ENCODE results near the gene CFAP90.

CFAP90 gene

DNA sequence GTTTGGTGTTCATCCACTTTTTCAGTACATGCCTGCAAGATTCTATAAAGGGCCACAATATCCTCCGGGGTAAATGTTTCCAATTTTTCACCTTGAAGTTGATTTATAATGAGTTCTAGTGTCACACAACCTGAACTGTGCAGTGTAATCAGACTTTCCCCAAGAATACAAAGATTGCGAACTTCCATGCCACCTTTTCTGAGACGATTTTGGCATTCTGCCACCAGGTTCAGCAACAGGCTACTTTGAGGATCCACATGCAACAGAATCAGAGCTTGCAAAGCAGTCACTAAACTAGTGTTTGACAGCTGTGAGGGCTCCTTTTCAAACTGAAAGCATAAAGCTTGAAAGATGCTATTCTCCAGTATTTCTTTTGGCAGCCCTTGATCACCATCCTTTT, 16.3 kb upstream of the CFAP90 start:
- DNase-seq: no peak

DNA sequence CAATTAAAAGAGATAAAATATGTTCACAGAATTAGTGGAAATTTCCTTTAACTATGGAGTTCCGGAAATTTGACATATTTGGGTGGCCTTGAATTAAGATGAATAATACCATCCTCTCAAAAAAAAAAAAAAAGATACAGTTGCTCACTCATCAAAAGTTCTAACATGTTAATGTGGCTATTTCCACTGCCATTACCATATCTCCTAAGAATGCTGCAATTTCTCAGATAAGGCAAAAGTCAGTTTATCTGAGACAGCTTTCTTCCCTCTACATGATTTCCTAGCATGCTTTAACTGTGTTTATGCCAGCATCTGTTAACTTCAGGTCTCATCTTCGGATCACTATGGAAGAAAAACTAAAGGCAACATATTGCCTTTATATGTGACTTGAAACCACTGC, 15.3 kb upstream of the CFAP90 start:
- DNase-seq: no peak

DNA sequence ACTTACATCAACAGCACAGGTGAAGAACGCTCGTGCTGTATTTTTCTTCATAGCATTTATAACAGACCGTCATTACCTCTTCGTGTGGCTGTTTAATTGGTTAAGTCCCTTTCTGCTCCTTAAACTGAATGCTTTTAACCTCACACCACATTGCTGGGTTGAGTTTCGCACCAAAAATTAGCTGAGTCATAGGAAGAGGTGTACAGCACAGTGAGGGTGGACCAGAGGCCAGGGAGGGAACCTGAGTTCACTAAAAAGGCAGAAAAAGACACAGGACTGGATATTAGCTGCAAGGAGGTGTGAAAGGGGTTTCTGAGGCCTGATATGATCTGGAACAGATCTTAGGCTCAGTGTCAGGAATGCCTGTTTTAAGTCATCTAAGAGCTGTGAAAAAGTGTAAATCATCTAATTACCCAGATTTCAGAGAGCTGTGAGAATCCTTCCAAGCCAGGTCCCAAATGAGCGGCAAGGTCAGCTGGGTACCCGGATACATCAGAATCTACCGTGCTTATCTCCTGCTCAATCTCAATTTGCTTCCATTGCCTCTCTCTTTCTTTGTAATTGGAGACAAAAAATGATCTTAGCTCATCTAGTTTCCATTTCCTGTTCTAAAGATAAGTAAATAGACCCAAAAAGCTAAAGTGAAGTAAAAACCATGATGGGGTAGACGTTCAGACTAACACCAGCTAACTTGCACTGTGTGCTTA, 7.1 kb upstream of the CFAP90 start:
- no peak for DNase-seq

DNA sequence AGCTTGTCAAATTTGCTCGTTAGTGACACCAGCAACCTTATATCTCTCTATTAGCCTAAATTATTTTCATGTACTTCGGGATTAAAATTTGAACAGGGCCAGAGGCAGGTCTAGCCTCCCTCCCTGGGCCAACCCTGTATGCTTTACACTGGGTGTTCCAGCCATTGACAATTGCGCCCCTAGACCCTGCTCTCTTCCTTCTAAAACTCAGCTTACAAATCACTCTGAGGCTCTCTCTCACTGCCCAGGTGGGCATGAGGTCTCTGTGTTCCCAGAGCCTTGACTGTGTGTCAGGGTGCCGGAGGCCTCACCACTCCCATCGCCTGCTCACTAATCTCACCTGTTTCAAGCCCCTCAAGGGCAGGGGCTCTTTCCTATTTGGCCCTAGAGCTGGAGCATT, 6.4 kb upstream of the CFAP90 start:
- DNase-seq: no peak

DNA sequence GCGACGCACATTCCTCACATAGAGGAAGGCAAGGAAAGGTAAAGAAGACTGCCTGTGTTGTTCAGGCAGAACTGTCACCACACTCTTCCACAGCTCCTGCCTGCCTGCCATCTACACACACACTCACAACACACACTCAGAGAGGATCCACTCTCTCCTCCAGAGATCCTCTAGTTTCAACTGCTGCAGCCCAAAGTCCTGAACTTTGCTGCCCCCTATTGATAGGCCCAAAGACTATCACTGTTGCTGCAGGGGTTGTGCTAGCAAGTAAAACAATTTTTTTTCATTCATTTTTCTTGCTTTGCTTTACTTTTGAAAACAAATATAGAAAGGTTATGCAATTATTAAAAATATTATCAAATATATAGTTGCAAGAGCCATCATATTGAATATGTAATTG, 5.9 kb upstream of the CFAP90 start:
- DNase-seq: no peak

DNA sequence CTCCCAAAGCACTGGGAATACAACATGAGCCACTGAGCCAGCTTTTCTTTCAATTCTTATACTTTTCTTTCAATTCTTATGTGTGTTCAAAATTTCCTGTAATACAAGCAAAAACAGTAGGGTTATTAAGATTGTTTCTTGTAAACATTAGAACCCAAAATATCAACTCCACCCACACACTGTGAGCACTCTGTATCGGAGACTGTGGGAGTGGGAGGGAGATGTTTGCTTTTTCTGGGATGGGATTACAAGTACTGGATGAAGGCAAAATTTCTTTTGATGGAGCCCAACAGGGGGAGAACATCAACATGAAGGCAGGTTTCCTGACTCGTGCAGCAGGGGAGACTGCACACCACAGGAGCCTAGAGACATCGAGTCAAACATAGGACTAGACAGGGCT, 4.7 kb upstream of the CFAP90 start:
- DNase-seq: no peak

DNA sequence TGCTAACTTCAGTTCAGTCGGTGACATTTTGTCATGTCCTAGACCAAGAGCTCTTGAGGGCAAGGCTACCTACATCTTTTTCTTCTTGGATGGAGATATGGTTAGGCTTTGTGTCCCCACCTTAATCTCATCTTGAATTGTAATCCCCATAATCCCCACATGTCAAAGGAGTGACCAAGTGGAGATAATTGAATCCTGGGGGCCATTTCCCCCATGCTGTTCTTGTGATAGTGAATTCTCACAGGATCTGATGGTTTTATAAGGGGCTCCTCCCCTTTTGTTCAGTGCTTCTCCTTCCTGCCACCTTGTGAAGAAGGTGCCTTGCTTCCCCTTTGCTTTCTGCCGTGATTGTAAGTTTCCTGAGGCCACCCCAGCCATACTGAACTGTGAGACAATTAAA, 2.1 kb upstream of the CFAP90 start:
- DNase-seq: no peak

DNA sequence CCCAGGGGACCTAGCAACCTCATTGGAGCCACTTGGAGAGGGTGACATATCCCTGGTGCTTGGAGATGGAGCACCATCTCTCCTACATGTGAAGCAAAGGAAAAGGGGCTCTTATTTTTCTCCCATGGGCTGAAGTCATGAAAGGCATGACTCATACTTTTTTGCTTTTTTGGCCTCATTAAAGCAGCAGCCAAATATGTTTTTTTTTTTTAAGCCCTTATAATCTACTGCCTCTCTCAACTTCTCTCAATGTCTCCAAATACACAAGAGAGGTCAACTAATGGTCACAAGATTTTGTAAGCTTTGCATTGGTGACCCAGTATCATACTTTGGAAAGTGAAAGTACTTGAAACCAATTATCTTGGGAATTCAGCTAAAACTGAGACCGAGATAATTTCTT, 1.6 kb upstream of the CFAP90 start:
- no peak for DNase-seq

DNA sequence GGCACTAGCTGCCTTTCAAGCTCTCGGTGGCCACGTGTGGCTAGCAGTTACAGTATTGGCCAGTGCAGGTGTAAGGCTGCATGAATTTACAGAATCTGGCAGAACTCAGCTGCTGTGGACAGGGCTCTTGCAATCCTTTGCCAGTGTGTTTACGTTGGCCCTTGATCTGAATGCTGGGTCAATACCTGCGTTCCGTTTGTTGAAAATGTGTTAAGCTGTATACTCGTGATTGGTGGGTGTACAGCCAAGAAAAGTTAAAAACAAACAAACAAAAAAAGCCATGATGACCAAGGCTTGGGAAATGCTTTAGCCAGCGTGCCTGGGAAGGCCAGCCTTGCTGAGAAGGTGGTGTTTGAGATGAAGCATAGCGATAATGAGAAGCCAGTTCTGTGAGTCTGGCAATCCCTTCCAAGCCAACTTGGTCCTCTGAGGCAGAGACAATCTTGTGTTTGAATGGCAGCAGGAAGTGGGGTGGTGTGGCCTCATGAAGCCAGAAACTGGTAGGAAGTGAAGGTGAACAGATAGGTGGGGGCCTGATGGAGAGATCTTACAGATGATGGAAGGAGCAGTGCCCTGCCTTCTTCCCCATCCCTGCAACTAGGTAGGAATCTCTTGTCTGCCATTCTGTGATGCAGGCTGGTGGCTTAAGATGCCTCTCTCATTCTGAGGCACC, 820 bp upstream of the CFAP90 start:
- DNase-seq: no peak

DNA sequence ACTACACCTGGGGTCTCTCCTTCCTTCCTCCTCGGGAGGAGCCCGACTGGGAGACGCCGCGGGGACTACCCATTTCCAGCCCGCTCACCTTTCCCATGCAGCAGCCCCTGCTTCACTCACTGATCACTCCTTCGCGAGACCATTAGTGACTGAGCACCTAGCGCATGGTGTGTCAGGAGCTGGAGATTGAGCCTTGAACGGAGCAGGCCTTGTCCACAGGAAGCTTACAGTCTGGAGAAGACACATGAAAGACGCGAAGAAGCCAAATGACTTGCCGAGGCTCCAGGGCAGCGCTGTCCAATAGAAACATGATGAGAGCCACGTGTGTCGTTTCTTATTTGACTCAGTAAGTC, 283 bp upstream of the CFAP90 start:
- no peak for DNase-seq

DNA sequence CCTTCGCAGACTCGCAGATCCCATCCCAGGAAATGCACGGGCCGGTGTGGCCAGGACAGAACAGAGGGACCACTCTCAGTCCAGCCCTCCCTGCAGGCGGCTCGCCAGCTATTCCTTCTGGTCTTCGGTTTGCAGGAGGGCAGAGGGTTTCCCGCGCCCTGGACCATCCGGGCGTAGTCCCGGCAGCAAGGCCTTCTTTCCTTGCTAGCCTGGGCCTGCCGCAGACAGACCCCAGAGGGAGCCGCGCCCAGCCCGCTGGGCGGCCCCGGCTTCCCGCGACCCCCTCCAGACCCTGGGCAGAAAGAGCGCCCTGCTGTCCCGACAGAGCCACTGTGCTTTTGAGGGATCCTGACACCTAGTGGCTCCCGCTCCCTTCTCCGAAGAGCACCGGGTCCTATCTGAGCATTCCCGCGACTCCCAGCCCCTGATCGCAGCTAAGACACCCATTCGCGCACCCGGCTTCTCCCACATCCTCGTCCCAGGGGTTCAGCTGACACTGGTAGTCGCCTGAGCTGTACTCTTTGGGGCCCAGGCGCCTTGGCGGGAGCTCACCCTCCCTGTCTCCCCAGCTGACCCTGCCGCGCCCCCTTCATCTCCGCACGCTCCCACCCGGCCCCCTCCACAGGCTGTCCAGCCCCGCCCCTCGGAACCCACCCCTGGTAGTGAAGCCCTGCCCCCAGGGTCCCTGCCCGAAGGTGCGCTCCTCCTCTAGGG, 1.1 kb downstream of the CFAP90 start:
- DNase-seq: no peak

DNA sequence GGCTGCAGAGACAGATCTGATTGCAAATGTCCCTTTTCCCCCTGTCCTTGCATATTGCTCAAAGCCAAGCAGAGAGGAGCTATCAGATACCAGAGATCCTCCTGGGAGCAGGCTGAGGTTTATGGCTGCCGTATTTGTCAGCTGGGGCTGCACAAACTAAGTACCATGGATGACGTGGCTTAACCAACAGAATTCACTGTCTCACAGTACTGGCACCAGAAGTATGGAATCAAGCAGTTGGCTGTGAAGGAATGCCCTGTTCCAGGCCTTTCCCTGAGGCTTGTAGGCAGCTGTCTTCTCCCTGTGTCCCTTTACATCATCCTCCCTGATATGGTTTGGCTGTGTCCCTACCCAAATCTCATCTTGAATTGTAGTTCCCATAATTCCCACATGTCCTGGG, 2.6 kb downstream of the CFAP90 start:
- no peak for DNase-seq

DNA sequence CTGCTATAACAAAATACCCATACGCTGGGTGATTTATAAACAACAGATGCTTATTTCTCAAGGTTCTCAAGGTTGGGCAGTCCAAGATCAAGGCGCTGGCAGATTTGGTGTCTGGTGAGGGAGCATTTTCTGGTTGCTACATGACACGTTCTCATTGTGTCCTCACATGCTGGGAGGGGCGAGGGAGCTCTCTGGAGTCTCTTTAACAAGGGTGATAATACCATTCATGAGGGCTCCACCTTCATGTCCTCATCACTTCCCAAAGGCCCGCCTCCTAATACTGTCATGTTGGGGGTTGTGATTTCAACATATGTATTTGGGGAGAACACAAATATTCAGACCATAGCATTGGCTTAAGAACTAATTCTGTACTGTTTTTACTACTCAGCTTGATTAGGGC, 4.6 kb downstream of the CFAP90 start:
- DNase-seq: no peak

DNA sequence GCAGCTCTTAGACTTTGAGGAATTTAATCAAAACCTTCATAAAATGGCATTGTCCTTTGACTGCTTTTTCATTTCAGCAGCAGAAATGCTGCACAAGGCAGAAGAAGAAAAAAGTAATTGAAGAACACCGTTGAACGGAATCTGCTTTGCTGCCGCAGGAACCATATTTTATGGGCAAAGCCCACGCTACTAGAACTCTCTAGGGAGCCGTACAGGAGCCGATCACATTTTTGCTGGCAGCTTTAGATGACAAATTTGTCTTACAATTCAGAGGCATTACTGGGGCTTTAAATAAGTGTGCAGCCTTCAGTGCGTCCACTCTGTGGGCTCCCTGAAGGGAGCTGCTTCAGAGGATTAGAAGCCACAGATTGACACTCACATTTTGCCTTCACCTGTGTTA, 5.4 kb downstream of the CFAP90 start:
- no peak for DNase-seq

DNA sequence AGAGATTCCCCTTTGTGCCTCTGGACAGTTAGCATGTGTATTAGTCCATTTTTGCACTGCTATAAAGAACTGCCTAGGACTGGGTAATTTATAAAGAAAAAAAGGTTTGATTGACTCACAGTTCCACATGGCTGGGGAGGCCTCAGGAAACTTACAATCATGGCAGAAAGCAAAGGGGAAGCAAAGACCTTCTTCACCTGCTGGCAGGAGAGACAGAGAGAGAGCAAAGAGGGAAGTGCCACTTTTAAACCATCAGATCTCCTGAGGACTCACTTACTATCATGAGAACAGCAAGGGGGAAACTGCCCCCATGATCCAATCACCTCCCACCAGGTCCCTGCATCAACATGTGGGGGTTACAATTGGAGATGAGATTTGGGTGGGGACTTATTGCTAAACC, 6.0 kb downstream of the CFAP90 start:
- DNase-seq: no peak

DNA sequence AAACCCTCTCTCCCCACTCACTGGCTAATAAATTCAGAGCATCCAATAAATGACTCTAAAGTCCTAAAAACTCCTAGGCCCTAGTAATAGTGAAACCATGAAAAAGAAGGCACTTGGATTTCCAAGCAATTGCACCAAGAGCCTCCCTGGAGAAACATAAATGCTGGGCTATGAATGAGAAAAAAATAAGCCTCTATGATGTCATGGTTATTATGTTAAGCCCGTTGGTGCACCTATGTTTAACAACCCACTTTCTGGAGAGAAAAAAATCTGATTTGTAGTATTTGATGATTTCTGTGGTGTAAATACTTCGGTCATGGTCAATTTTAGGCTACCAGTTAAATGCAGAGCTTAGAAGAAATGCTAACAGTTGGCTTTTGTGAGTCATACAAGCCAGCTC, 8.4 kb downstream of the CFAP90 start:
- no peak for DNase-seq

DNA sequence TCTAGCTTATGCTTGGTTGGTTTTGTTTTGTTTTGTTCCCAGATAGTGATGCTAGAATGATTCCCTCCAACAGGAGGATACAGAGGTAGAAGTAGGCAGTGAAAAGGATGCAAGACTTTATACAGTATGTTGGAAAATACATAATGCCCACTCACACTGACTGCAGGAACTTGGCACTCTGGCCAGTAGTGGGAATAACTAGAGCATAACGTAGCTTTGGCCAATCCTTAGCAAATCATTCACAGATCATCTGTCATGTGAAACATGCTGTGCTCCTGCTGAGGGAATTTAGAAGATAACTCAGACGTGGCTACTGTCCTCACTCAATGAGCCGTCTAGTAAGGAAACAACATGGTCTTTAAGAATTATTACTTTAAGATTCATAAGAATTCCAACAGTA, 13.5 kb downstream of the CFAP90 start:
- no peak for DNase-seq

DNA sequence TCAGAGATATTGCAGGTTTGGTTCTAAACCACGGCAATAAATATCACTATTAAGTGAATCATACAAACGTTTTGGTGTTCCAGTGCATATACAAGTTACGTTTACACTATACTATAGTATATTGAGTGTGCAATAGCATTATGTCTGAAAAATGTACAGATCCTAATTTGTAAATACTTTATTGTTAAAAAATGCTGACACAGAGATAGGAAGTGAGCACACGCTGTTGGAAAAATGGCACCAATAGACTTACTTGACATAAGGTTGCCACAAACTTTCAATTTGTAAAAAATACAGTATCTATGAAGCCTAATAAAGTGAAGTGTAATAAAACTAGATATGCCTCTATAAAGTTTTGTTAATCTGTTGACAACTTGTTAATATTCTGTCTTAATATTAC, 16.0 kb downstream of the CFAP90 start:
- DNase-seq: no peak

DNA sequence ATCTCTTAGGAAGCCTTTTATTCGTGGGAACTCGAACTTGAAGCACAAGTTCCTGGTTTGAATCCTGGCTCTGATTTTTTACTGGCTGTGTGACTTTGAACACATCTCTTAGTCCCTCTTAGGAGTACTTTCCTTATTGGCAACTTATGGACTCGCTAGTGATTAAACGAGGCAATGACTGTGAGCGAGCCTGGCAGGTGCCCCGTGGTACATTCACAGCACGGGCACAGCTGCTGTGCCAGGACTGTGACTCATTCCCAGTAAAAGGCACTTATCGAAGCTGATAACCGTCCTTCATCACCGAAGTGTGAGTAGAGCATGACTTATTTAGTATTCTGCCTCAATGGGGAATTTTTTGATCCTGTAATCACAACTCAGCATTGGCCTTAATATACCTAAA, 22.7 kb downstream of the CFAP90 start:
- DNase-seq: no peak

DNA sequence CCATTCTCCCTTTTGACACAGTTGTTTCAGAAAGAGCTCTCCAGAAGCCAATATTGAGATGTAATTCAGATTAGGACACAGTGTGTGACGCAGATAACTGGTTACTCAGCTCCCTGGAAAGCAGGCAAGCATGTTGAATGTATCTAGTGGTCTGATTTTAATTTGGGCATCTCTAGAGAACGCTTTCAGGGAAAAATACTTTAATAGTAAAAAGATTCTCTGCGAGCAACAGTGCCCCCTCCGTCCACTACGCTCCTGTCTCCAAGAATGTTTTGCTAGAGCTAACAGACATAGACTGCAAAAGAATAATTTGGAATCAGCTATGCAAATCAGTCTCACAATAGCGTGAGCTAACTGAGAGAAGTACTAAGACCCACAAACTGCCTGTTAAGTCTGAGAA, 23.3 kb downstream of the CFAP90 start:
- no peak for DNase-seq

DNA sequence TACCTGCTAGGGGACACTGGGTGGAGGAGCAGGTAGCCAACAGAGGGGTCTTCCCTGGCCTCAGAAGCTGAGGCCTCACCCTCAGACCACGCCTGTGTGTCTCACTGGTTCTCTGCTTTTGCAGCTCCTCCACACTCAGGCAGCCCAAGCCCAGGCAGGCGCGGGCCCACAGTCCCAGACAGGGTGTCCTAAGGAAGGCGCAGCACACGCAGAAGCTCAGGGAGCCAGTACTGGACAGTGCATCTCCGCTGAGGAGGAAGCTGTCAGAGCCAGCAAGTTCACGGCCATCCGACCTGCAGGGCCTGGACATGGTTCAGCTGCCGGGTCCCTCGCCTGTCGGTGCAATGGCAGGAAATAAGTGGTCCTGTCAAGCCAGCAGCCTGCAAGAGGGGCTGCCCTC, 25.3 kb downstream of the CFAP90 start:
- no peak for DNase-seq

DNA sequence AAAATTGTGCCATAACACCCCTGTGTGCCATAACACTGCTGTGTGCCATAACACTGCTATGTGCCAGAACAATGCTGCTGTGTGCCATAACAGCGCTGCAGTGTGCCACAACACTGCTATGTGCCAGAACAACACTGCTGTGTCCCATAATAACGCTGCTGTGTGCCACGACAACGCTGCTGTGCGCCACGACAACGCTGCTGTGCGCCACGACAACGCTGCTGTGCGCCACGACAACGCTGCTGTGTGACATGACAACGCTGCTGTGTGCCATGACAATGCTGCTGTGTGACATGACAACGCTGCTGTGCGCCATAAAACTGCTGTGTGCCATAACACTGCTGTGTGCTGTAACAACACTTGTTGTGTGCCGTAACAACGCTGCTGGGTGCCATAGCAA, 25.9 kb downstream of the CFAP90 start:
- no peak for DNase-seq

DNA sequence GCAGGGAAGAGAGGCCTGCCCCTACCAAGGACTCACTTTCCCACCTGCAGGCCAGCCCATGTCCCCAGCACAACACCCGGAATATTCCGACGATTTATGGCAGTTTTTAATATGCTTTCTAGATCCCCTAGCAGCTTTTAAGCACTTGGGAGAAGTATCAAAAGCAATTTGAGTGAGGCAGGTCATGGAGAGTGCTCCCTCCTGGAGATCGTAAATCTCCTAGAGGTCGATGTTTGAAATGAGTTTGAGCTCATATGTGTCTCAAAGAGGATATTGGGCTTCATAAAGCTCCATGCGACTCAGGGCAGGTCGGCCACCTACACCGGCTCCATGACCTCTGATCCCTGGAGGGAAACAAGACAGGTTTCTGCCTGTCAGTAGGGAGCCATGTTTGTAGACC, 27.3 kb downstream of the CFAP90 start:
- DNase-seq: no peak

DNA sequence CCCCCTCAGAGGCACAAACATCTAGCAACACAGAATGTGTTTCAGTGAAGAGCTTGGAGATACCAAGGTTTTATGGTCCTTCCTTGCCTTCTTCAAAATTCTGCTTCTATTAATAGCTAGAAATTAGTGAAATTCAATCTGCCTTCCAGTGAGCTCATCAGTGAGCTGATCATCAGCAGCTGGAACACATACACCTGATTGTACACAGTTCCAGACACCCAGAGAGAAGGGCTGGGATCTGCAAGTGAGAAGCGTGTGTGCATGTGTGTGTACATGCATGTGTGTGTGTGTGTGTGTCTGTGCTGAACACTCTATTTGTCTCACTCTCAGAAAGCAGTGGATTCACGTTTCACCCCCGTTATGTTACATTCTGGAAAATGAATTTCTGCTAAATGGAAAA, 28.5 kb downstream of the CFAP90 start:
- no peak for DNase-seq

DNA sequence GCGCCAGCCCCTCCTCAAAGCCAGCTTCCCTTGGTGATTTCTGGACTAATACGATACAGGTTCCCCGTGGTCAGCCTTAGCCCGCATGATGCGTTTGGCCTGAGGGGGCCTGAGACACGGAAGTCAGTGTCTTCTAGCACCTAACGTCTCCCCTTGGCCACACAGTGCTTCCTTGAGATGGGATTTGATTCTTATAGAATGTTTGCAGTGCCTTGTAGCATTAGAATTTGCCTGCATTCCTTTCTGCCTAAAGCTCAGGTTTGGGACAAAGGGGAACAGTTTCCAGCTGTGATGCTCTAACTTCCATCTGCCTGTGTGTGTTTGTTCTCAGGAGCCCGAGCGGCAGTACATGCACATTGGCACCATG, 34.4 kb downstream of the CFAP90 start:
- no peak for DNase-seq

Measured in activated T-cell treated with anti-CD3 and anti-CD28 coated beads, Interleukin-2, amount 50 U/mL, for 1 hour (primary cell).